ENCODE results near the gene ZNF546.
"Not testable (repeated sequence)": the region's sequence is repeated elsewhere in the genome, so short reads cannot be mapped to it uniquely, and the experiment has no call there.

ZNF546 gene

GRCh38 chr19:39958942-39959341 is 37.9 kb upstream of the ZNF546 start:
- POLR2A ChIA-PET; DNase-seq; H3K36me3 ChIP-seq (ENCODE audit: control insufficient read depth in 4 of 4, insufficient read depth in 4 of 4, low read length in 3 of 4); H3K4me3 ChIP-seq (ENCODE audit: control insufficient read depth in 1 of 7, extremely low read depth in 1 of 7, insufficient read depth in 4 of 7, low read depth in 2 of 7, low read length in 6 of 7); H3K9me3 ChIP-seq (ENCODE audit: control extremely low read depth in 1 of 5, control insufficient read depth in 4 of 5, insufficient read depth in 2 of 5, low read depth in 1 of 5, low read length in 4 of 5); H3K4me1 ChIP-seq (ENCODE audit: control extremely low read depth in 1 of 4, control insufficient read depth in 4 of 4, insufficient read depth in 4 of 4, low read length in 3 of 4); H3K27ac ChIP-seq (ENCODE audit: insufficient read depth in 1 of 2, low read depth in 1 of 2, low read length in 2 of 2, poor library complexity in 1 of 2, severe bottlenecking in 2 of 2); CTCF ChIA-PET: not testable (repeated sequence)
- peaks cover 0 to 68% (median 11%) of the 10 kb centered on the region in 5 experiments for H3K27me3 ChIP-seq (replicated peaks in 2 of 5; ENCODE audit: control insufficient read depth in 4 of 5, insufficient read depth in 5 of 5, low read length in 4 of 5)
- WGBS (ENCODE audit: insufficient coverage): 89% methylated on average over 2 of the region's 3 CpGs

GRCh38 chr19:39959407-39959806 is 37.5 kb upstream of the ZNF546 start:
- peaks cover 0 to 66% (median 11%) of the 10 kb centered on the region in 5 experiments for H3K27me3 ChIP-seq (replicated peaks in 2 of 5; ENCODE audit: control insufficient read depth in 4 of 5, insufficient read depth in 5 of 5, low read length in 4 of 5)
- H3K4me1 ChIP-seq (ENCODE audit: control extremely low read depth in 1 of 4, control insufficient read depth in 4 of 4, insufficient read depth in 4 of 4, low read length in 3 of 4); H3K27ac ChIP-seq (ENCODE audit: insufficient read depth in 1 of 2, low read depth in 1 of 2, low read length in 2 of 2, poor library complexity in 1 of 2, severe bottlenecking in 2 of 2); H3K36me3 ChIP-seq (ENCODE audit: control insufficient read depth in 4 of 4, insufficient read depth in 4 of 4, low read length in 3 of 4); H3K4me3 ChIP-seq (ENCODE audit: control insufficient read depth in 1 of 7, extremely low read depth in 1 of 7, insufficient read depth in 4 of 7, low read depth in 2 of 7, low read length in 6 of 7); POLR2A ChIA-PET; H3K9me3 ChIP-seq (ENCODE audit: control extremely low read depth in 1 of 5, control insufficient read depth in 4 of 5, insufficient read depth in 2 of 5, low read depth in 1 of 5, low read length in 4 of 5); DNase-seq; CTCF ChIA-PET: not testable (repeated sequence)
- WGBS (ENCODE audit: insufficient coverage): 51% methylated on average over 4 of the region's 13 CpGs

- WGBS (ENCODE audit: insufficient coverage): no CpG with 5 or more reads among the region's 3 CpGs
- ChIA-PET CTCF (no interaction called here), POLR2A (no interaction called here)
- Histone ChIP-seq H3K9me3 (ENCODE audit: control extremely low read depth in 1 of 5, control insufficient read depth in 4 of 5, insufficient read depth in 2 of 5, low read depth in 1 of 5, low read length in 4 of 5) (peaks cover 0 to 8% (median 0%) of the 10 kb centered on the region in 5 experiments), H3K27me3 (replicated peaks in 2 of 5; ENCODE audit: control insufficient read depth in 4 of 5, insufficient read depth in 5 of 5, low read length in 4 of 5) (peaks cover 0 to 69% (median 12%) of the 10 kb centered on the region in 5 experiments), H3K4me1 (ENCODE audit: control extremely low read depth in 1 of 4, control insufficient read depth in 4 of 4, insufficient read depth in 4 of 4, low read length in 3 of 4) (no peaks in the 10 kb centered on the region), H3K4me3 (ENCODE audit: control insufficient read depth in 1 of 7, extremely low read depth in 1 of 7, insufficient read depth in 4 of 7, low read depth in 2 of 7, low read length in 6 of 7) (no peak overlapping the region), H3K27ac (ENCODE audit: insufficient read depth in 1 of 2, low read depth in 1 of 2, low read length in 2 of 2, poor library complexity in 1 of 2, severe bottlenecking in 2 of 2) (no peak overlapping the region), H3K36me3 (ENCODE audit: control insufficient read depth in 4 of 4, insufficient read depth in 4 of 4, low read length in 3 of 4) (no peaks in the 10 kb centered on the region)
- DNase-seq: no peak
Observed at GRCh38 chr19:39963898-39964297, 33.0 kb upstream of the ZNF546 start.

GRCh38 chr19:39966617-39967016 is 30.2 kb upstream of the ZNF546 start:
- Histone ChIP-seq H3K4me3 (ENCODE audit: control insufficient read depth in 1 of 7, extremely low read depth in 1 of 7, insufficient read depth in 4 of 7, low read depth in 2 of 7, low read length in 6 of 7) (no peak overlapping the region), H3K9me3 (ENCODE audit: control extremely low read depth in 1 of 5, control insufficient read depth in 4 of 5, insufficient read depth in 2 of 5, low read depth in 1 of 5, low read length in 4 of 5) (peaks cover 0 to 5% (median 0%) of the 10 kb centered on the region in 5 experiments), H3K4me1 (ENCODE audit: control extremely low read depth in 1 of 4, control insufficient read depth in 4 of 4, insufficient read depth in 4 of 4, low read length in 3 of 4) (peaks cover 1 to 13% (median 11%) of the 10 kb centered on the region in 4 experiments), H3K27ac (ENCODE audit: insufficient read depth in 1 of 2, low read depth in 1 of 2, low read length in 2 of 2, poor library complexity in 1 of 2, severe bottlenecking in 2 of 2) (no peak overlapping the region), H3K36me3 (ENCODE audit: control insufficient read depth in 4 of 4, insufficient read depth in 4 of 4, low read length in 3 of 4) (no peaks in the 10 kb centered on the region), H3K27me3 (replicated peaks in 2 of 5; ENCODE audit: control insufficient read depth in 4 of 5, insufficient read depth in 5 of 5, low read length in 4 of 5) (peaks cover 0 to 60% (median 6%) of the 10 kb centered on the region in 5 experiments)
- DNase-seq: no peak
- CTCF ChIA-PET: no interaction called here
- 97% methylated on average over 6 of the region's 6 CpGs for WGBS (ENCODE audit: insufficient coverage)
- POLR2A ChIA-PET: interaction anchor here (0.6 kb wide), 1 partner anchor 182 kb away, joined by 3 read pairs; no protein-coding TSS in a partner anchor

GRCh38 chr19:39967561-39967960 is 29.3 kb upstream of the ZNF546 start:
- Histone ChIP-seq H3K9me3 (ENCODE audit: control extremely low read depth in 1 of 5, control insufficient read depth in 4 of 5, insufficient read depth in 2 of 5, low read depth in 1 of 5, low read length in 4 of 5) (no peaks in the 10 kb centered on the region), H3K27me3 (replicated peaks in 2 of 5; ENCODE audit: control insufficient read depth in 4 of 5, insufficient read depth in 5 of 5, low read length in 4 of 5) (peaks cover 0 to 51% (median 6%) of the 10 kb centered on the region in 5 experiments), H3K4me3 (ENCODE audit: control insufficient read depth in 1 of 7, extremely low read depth in 1 of 7, insufficient read depth in 4 of 7, low read depth in 2 of 7, low read length in 6 of 7) (no peak overlapping the region), H3K4me1 (ENCODE audit: control extremely low read depth in 1 of 4, control insufficient read depth in 4 of 4, insufficient read depth in 4 of 4, low read length in 3 of 4) (peaks cover 4 to 19% (median 17%) of the 10 kb centered on the region in 4 experiments), H3K36me3 (ENCODE audit: control insufficient read depth in 4 of 4, insufficient read depth in 4 of 4, low read length in 3 of 4) (peaks cover 0 to 4% (median 4%) of the 10 kb centered on the region in 4 experiments), H3K27ac (ENCODE audit: insufficient read depth in 1 of 2, low read depth in 1 of 2, low read length in 2 of 2, poor library complexity in 1 of 2, severe bottlenecking in 2 of 2) (no peak overlapping the region)
- ChIA-PET POLR2A (no interaction called here), CTCF (no interaction called here)
- DNase-seq: no peak
- 80% methylated on average over 5 of the region's 9 CpGs for whole genome bisulfite sequencing (ENCODE audit: insufficient coverage)

GRCh38 chr19:39968789-39969188 is 28.1 kb upstream of the ZNF546 start:
- DNase-seq: no peak
- Histone ChIP-seq H3K9me3 (ENCODE audit: control extremely low read depth in 1 of 5, control insufficient read depth in 4 of 5, insufficient read depth in 2 of 5, low read depth in 1 of 5, low read length in 4 of 5) (no peaks in the 10 kb centered on the region), H3K36me3 (ENCODE audit: control insufficient read depth in 4 of 4, insufficient read depth in 4 of 4, low read length in 3 of 4) (peaks cover 0 to 16% (median 9%) of the 10 kb centered on the region in 4 experiments), H3K4me3 (ENCODE audit: control insufficient read depth in 1 of 7, extremely low read depth in 1 of 7, insufficient read depth in 4 of 7, low read depth in 2 of 7, low read length in 6 of 7) (no peak overlapping the region), H3K27ac (ENCODE audit: insufficient read depth in 1 of 2, low read depth in 1 of 2, low read length in 2 of 2, poor library complexity in 1 of 2, severe bottlenecking in 2 of 2) (no peak overlapping the region), H3K27me3 (replicated peaks in 2 of 5; ENCODE audit: control insufficient read depth in 4 of 5, insufficient read depth in 5 of 5, low read length in 4 of 5) (peaks cover 0 to 46% (median 6%) of the 10 kb centered on the region in 5 experiments), H3K4me1 (ENCODE audit: control extremely low read depth in 1 of 4, control insufficient read depth in 4 of 4, insufficient read depth in 4 of 4, low read length in 3 of 4) (peaks cover 4 to 19% (median 17%) of the 10 kb centered on the region in 4 experiments)
- POLR2A ChIA-PET: no interaction called here
- 100% methylated on average over 12 of the region's 15 CpGs for WGBS (ENCODE audit: insufficient coverage)
- CTCF ChIA-PET: interaction anchor here (0.9 to 1.3 kb wide), 3 partner anchors 10 to 43 kb away, joined by 3 read pairs; no protein-coding TSS in a partner anchor

GRCh38 chr19:39969266-39969665 is 27.6 kb upstream of the ZNF546 start:
- H3K9me3 ChIP-seq (ENCODE audit: control extremely low read depth in 1 of 5, control insufficient read depth in 4 of 5, insufficient read depth in 2 of 5, low read depth in 1 of 5, low read length in 4 of 5): no peaks in the 10 kb centered on the region
- 100% methylated on average over 1 of the region's 6 CpGs for WGBS (ENCODE audit: insufficient coverage)
- peaks cover 4 to 19% (median 17%) of the 10 kb centered on the region in 4 experiments for H3K4me1 ChIP-seq (ENCODE audit: control extremely low read depth in 1 of 4, control insufficient read depth in 4 of 4, insufficient read depth in 4 of 4, low read length in 3 of 4)
- H3K27me3 ChIP-seq (replicated peaks in 2 of 5; ENCODE audit: control insufficient read depth in 4 of 5, insufficient read depth in 5 of 5, low read length in 4 of 5): peaks cover 0 to 46% (median 6%) of the 10 kb centered on the region in 5 experiments
- DNase-seq: no peak
- POLR2A ChIA-PET: interaction anchor here (0.6 kb wide), 1 partner anchor 509 kb away, joined by 4 read pairs; no protein-coding TSS in a partner anchor
- H3K4me3 ChIP-seq (ENCODE audit: control insufficient read depth in 1 of 7, extremely low read depth in 1 of 7, insufficient read depth in 4 of 7, low read depth in 2 of 7, low read length in 6 of 7): no peak overlapping the region
- CTCF ChIA-PET: interaction anchor here (0.9 to 1.3 kb wide), 3 partner anchors 9 to 44 kb away, joined by 3 read pairs; no protein-coding TSS in a partner anchor
- no peak overlapping the region for H3K27ac ChIP-seq (ENCODE audit: insufficient read depth in 1 of 2, low read depth in 1 of 2, low read length in 2 of 2, poor library complexity in 1 of 2, severe bottlenecking in 2 of 2)
- H3K36me3 ChIP-seq (ENCODE audit: control insufficient read depth in 4 of 4, insufficient read depth in 4 of 4, low read length in 3 of 4): peaks cover 0 to 21% (median 13%) of the 10 kb centered on the region in 4 experiments
